OCI-LY3 (cell line): ENCODE measurements around the gene EPHA5.

Source experiments
- H2AFZ ChIP-seq: fragments of 200-600, 300-600 bp; shearing (Covaris generic); 2 replicates; pipeline ENCODE4 v1.6.0; 2014; ENCODE audit warnings: antibody characterized with exemption, low read depth, low read length
- H3K27ac ChIP-seq: fragments of 200-600, 300-600 bp; sonication (generic); 2 replicates; pipeline ENCODE4 v1.5.1; 2014; ENCODE audit warnings: mild to moderate bottlenecking, low read length, moderate library complexity, mixed read lengths
- H3K27me3 ChIP-seq: fragments of 200-600, 300-600 bp; sonication (generic); 2 replicates; pipeline ENCODE4 v1.6.1; 2014; ENCODE audit warnings: low read depth, low read length, mixed read lengths
- H3K36me3 ChIP-seq: fragments of 200-600, 300-600 bp; sonication (generic); replicated peaks from 2 replicates; pipeline ENCODE3; 2014; ENCODE audit warnings: low read depth, low read length, mixed read lengths
- H3K4me1 ChIP-seq: fragments of 300-600, 200-600 bp; sonication (generic); 2 replicates; pipeline ENCODE4 v1.6.1; 2014; ENCODE audit warnings: low read length, mixed read lengths
- H3K4me2 ChIP-seq: fragments of 200-600, 300-600 bp; sonication (generic); 2 replicates; pipeline ENCODE4 v1.6.1; 2014; ENCODE audit warnings: low read length, mixed read lengths
- H3K4me3 ChIP-seq: fragments of 300-600, 200-600 bp; sonication (generic); 2 replicates; pipeline ENCODE4 v1.5.1; 2014; ENCODE audit warnings: antibody characterized with exemption, mild to moderate bottlenecking, low read length, moderate library complexity
- H3K79me2 ChIP-seq: fragments of 300-600, 200-600 bp; shearing (Covaris generic); 2 replicates; pipeline ENCODE4 v1.6.1; 2014; ENCODE audit warnings: mild to moderate bottlenecking, low read length, mixed read lengths
- H3K9ac ChIP-seq: fragments of 300-600, 200-600 bp; shearing (Covaris generic); 2 replicates; pipeline ENCODE4 v1.6.0; 2014; ENCODE audit warnings: mild to moderate bottlenecking, low read length, moderate library complexity
- H3K9me3 ChIP-seq: fragments of 200-600, 300-600 bp; shearing (Covaris generic); 2 replicates; pipeline ENCODE4 v1.6.1; 2014; ENCODE audit warnings: low read length, mixed read lengths; ENCODE audit not compliant: insufficient read depth
- H4K20me1 ChIP-seq: fragments of 200-600, 300-600 bp; sonication (generic); 2 replicates; pipeline ENCODE4 v1.6.1; 2016; ENCODE audit warnings: low read length, mixed read lengths; ENCODE audit not compliant: insufficient read depth
- CTCF ChIP-seq: fragments of 200-600, 300-600 bp; sonication (generic); IDR thresholded peaks from 2 replicates; pipeline ENCODE4 v1.5.1; 2014; ENCODE audit warnings: antibody characterized with exemption, low read length, low read depth
- EZH2phosphoT487 ChIP-seq: fragments of 200-600 bp; shearing (Covaris generic); IDR thresholded peaks from 2 replicates; pipeline ENCODE4 v1.6.1; 2018; ENCODE audit warnings: antibody characterized with exemption, mixed run types, low read depth

Gene EPHA5

DNA sequence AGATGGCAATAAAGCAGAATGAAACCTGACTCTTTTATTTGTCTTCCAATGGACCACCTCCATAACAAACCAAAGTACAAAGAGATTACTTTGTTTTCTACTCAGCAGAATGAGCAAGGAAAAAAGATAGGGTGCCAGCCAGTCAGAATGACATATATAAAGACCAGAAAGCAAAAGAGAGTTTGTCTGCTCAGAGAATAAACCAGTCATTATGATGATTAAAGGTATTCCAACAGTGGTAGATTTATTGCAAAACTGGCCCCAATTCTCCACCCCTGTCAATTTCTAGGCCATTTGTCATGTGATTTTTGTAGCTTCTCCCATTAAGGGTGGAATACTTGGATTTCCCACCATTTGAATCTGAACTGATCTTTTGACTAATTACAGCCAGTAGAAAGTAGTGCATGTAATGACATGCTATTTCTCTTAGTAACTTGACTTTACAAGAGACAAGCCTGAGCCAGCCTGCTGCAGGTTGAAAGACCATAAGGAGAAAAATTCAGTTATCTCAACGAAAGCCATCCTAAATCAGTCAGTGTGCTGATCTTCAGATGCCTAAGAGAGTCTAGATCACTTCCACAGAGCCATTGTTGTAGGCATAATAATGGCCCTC lies 203.1 kb downstream of the EPHA5 start:
- no peaks in the 10 kb centered on the region for H3K4me1 ChIP-seq
- no peaks in the 10 kb centered on the region for H3K27me3 ChIP-seq
- no peak overlapping the region for H2AFZ ChIP-seq
- H3K4me3 ChIP-seq, result no peak overlapping the region
- H3K27ac ChIP-seq, result no peak overlapping the region
- no peaks in the 10 kb centered on the region for H3K79me2 ChIP-seq
- no peaks in the 10 kb centered on the region for H3K36me3 ChIP-seq
- H4K20me1 ChIP-seq, result no peaks in the 10 kb centered on the region
- no peak overlapping the region for H3K9ac ChIP-seq
- no peak for TF ChIP-seq EZH2phosphoT487
- H3K4me2 ChIP-seq, result no peak overlapping the region
- H3K9me3 ChIP-seq, result no peaks in the 10 kb centered on the region

DNA sequence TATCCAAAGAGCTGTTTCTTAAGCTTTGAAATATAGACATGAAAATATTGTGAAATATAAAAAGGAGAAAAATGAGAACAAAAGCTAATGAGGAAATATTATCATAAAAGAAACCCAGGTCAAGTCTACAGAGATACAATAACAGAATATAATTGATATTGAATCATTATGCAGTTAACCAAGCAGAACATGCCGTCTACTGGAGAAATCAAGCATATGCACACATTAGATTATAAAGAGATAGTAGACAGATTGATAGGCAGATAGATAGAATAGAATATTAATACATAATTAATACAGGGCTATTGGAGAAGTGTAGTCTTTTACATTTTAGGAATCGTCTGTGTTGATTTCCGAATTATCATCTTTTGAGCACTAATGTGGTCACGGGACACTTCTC lies 208.5 kb downstream of the EPHA5 start:
- TF ChIP-seq CTCF (no peak), EZH2phosphoT487 (no peak)
- Histone ChIP-seq H3K79me2 (no peaks in the 10 kb centered on the region), H2AFZ (no peak overlapping the region), H3K9me3 (no peaks in the 10 kb centered on the region), H3K36me3 (no peaks in the 10 kb centered on the region), H3K4me2 (no peak overlapping the region), H3K4me1 (no peaks in the 10 kb centered on the region), H3K9ac (no peak overlapping the region), H3K4me3 (no peak overlapping the region), H4K20me1 (no peaks in the 10 kb centered on the region), H3K27ac (no peak overlapping the region), H3K27me3 (no peaks in the 10 kb centered on the region)

GRCh38 chr4:65457011-65457410 lies 213.3 kb downstream of the EPHA5 start:
- Histone ChIP-seq H3K27me3 (no peaks in the 10 kb centered on the region), H4K20me1 (no peaks in the 10 kb centered on the region), H3K4me2 (no peak overlapping the region), H3K79me2 (no peaks in the 10 kb centered on the region), H3K9ac (no peak overlapping the region), H3K27ac (no peak overlapping the region), H2AFZ (no peak overlapping the region), H3K4me3 (no peak overlapping the region), H3K36me3 (no peaks in the 10 kb centered on the region), H3K4me1 (no peaks in the 10 kb centered on the region), H3K9me3 (no peaks in the 10 kb centered on the region)
- TF ChIP-seq EZH2phosphoT487, result no peak
- no peak for TF ChIP-seq CTCF

GRCh38 chr4:65456579-65456978 lies 213.7 kb downstream of the EPHA5 start:
- H3K36me3 ChIP-seq, result no peaks in the 10 kb centered on the region
- TF ChIP-seq CTCF, result no peak
- H3K4me2 ChIP-seq, result no peak overlapping the region
- no peaks in the 10 kb centered on the region for H3K9me3 ChIP-seq
- no peaks in the 10 kb centered on the region for H3K27me3 ChIP-seq
- H3K27ac ChIP-seq, result no peak overlapping the region
- H2AFZ ChIP-seq, result no peak overlapping the region
- H4K20me1 ChIP-seq, result no peaks in the 10 kb centered on the region
- H3K79me2 ChIP-seq, result no peaks in the 10 kb centered on the region
- H3K4me1 ChIP-seq, result no peaks in the 10 kb centered on the region
- no peak overlapping the region for H3K4me3 ChIP-seq
- no peak overlapping the region for H3K9ac ChIP-seq

DNA sequence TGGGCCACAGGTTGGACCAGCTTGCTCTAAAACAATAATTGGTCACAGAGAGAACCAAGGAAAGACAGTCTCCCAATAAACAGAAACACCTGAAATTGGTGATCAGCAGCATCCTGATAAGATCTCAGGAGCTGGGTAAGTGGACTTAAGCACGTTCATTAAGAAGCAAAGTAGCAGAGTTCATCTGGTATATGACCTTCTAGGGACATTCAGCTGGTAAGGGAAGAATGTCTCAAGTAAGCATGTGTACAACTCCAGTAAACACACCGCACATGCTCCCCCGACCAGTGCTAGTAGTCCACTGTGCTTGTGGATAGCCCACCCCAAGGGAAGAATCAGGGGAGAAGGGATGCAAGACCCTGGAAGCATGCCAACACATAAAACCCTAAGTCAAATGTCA lies 216.9 kb downstream of the EPHA5 start:
- no peaks in the 10 kb centered on the region for H3K27me3 ChIP-seq
- H3K36me3 ChIP-seq, result no peaks in the 10 kb centered on the region
- H3K9me3 ChIP-seq, result no peaks in the 10 kb centered on the region
- H4K20me1 ChIP-seq, result no peaks in the 10 kb centered on the region
- H3K9ac ChIP-seq, result no peak overlapping the region
- H2AFZ ChIP-seq, result no peak overlapping the region
- no peak overlapping the region for H3K27ac ChIP-seq
- TF ChIP-seq CTCF (no peak), EZH2phosphoT487 (no peak)
- no peaks in the 10 kb centered on the region for H3K4me1 ChIP-seq
- no peak overlapping the region for H3K4me2 ChIP-seq
- no peaks in the 10 kb centered on the region for H3K79me2 ChIP-seq
- H3K4me3 ChIP-seq, result no peak overlapping the region
